Epithelial cell of esophagus (primary cell): Measurements from ENCODE around the gene COL2A1.

ENCODE experiments used
- DNase-seq: peaks from one replicate; pipeline ENCODE4 v3.0.0; 2010; ENCODE audit warnings: low read depth
- H3K4me3 ChIP-seq: 2 replicates; pipeline ENCODE4 v1.5.1; 2011; ENCODE audit warnings: mild to moderate bottlenecking, low read length, control low read depth
- TF ChIP-seq, protein P1 (sequence below): IDR thresholded peaks from 2 replicates; pipeline ENCODE4 v1.5.1; 2011; ENCODE audit warnings: low read depth, mild to moderate bottlenecking, low read length, control low read depth, inconsistent platforms; ENCODE audit not compliant: insufficient read depth; ENCODE audit errors: missing control alignments

The COL2A1 gene

DNA sequence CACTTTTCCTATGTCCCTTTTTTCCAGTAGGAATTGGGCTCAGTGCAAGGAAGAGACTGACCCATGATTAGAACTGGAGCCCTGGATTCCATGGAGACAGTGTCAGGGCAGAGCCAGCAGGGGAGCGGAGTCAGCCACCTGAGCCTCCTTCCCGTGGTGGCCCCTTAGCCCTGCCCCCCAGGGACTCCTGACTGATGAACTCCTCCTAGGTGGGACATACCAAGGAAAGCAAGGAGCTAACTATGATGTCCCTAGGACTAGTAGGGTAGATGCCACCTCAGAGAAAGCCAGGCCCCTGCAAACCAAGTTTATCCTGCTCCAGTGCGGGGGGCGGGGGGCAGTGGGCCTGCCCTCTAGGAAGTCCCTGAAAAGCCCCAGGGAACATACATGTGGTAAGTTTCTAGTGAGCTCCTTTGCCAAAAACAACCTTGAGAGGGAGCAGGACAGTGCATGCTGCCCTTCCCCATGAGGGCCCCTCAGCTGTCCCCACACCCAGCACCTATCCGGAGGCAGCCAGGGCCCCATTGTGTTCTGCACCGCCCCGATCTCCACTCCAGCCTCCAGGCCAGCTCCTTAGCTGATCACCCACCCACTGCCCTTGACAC, 6.2 kb upstream of the COL2A1 start:
- TF ChIP-seq, protein P1, sequence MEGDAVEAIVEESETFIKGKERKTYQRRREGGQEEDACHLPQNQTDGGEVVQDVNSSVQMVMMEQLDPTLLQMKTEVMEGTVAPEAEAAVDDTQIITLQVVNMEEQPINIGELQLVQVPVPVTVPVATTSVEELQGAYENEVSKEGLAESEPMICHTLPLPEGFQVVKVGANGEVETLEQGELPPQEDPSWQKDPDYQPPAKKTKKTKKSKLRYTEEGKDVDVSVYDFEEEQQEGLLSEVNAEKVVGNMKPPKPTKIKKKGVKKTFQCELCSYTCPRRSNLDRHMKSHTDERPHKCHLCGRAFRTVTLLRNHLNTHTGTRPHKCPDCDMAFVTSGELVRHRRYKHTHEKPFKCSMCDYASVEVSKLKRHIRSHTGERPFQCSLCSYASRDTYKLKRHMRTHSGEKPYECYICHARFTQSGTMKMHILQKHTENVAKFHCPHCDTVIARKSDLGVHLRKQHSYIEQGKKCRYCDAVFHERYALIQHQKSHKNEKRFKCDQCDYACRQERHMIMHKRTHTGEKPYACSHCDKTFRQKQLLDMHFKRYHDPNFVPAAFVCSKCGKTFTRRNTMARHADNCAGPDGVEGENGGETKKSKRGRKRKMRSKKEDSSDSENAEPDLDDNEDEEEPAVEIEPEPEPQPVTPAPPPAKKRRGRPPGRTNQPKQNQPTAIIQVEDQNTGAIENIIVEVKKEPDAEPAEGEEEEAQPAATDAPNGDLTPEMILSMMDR = no peak
- H3K4me3 ChIP-seq = no peak overlapping the region
- no peak for DNase-seq

DNA sequence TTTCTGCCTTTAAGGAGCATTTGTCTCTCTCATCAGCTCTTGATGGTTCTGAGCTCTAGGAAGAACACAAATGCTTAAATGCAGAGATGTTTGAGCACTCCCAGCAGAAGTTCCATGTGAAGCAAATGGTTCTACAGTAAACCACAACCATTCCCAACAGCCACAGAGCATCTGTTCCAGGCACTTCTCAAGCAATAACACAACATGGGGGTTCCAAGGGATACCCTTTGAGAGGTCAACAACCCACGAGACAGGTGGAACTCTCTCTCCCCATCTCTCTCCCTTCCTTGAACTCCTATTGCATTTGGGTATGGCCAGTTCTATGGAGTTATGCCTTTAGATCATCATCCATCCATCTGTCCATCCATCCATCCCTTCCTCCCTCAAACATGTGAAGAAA, 5.2 kb upstream of the COL2A1 start:
- H3K4me3 ChIP-seq = no peak overlapping the region
- no peak for DNase-seq
- TF ChIP-seq, protein P1 = no peak

DNA sequence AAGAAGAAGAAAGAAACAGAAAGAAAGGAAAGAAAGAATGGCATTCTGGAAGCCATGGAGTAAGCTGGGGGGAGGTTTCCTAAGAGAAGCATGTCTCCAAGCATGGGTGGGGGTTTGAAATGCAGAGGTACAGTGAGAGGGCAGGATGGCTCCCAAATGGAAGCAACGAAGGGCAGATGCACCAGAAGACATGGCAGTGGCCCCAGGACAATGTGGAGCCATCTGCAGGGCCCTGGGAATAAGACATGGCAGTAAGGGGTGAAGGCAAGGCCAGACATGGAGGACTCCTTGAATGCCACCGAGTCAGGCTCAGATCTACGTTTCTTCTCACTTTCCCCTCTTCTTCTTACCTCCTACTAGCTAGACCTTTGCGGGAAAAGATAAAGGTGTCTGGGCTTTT, 4.7 kb upstream of the COL2A1 start:
- TF ChIP-seq, protein P1 = no peak
- DNase-seq = no peak
- no peak overlapping the region for H3K4me3 ChIP-seq

DNA sequence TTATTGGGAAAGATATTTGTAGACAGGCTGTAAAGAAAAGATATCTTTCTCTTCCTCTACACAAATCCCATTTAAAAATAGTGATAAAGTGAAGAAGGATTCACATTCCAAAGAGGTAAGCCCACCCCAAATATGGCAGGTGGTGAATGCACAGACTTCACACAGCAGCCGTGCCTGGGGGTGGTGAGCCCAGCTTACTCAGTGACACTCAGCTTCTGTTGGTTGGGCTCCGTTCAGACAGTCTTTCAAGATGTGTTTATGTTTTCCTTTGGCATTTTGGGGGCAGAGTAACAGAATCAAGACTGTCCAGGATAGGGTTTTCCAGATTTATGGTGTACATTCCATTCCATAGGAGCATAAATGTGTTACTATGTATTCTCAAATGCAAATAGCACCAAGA, 4.1 kb upstream of the COL2A1 start:
- DNase-seq = no peak
- H3K4me3 ChIP-seq = no peak overlapping the region
- TF ChIP-seq, protein P1 = no peak

DNA sequence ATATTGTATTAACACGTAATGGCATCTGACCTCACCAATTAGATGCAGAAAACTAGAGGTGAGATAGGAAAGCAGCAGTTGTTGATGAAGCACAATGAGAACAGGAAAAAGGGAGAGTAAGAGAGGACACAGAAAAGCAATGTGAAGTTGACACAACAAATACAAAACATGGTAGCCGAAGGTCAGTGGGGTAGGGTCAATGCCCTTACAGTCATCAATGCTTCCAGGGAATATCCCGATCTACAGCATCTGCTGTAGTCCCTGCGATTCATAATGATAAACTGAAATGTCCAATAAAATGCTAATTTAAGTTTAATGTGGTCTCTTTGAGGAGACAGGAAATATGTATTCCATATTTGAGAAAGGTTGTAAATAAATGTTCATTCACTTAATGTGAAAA, 2.9 kb upstream of the COL2A1 start:
- DNase-seq = no peak
- H3K4me3 ChIP-seq = no peak overlapping the region
- TF ChIP-seq, protein P1 = no peak

DNA sequence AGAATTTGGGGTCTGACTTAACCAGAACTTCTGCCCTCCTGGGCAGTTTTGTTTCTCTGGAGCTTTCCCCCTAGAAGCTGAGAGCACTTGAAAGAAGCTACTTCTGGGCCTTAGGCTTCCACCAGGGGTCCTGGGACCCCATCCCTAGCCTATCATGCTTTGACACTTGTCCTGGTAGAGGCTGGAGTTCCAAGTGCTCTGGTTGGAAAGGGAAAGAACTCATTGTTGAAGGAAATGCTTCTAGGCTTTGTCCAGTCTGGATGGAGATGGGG, 1.4 kb upstream of the COL2A1 start:
- DNase-seq = no peak
- TF ChIP-seq, protein P1 = no peak
- no peak overlapping the region for H3K4me3 ChIP-seq

DNA sequence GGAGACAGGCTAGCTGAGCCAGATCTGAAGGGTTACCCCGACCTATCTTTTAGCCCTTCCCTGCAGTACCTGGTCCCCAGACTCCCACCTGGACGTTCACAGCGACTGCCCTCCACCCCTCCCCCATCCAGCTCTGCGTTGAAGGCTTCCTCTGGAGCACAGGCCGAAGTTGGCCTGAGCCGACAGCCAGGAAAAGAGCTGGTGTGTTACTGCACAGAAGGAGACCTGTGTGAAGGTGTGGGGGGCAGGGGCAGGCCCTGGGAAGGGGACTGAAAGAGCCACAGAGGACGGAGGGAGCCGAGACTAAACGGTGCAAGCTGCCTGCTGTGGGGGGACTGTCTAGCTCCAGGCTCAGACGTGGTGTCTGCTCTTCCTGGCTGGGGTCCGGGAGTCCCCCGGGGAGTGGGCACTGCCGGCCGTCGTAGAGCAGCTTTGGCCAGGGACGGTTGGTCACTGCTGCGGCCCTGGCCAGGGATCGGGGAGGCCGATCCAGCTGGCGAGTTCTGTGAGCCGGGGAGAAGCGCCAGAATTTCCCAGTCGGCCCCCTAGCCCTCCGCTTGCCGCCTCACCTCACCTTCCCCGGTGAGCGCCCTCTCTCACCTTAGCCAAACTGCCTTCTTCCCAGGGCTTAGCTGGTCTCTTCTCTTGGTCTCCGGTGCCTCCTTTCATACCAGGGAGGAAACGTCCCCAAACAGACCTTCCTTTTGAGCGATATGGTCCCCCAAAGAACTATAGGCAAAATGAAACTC, 899 bp upstream of the COL2A1 start:
- DNase-seq = no peak
- TF ChIP-seq, protein P1 = no peak
- no peak overlapping the region for H3K4me3 ChIP-seq
